Chondrocyte (in vitro differentiated cells): ENCODE data around the gene MDN1. TPM values are rescaled to one million over a fixed set of nuclear protein-coding genes. Genes with fewer than 3 reads are reported as not detected.

ENCODE experiments used
- DNase-seq: peaks from one replicate; pipeline ENCODE4 v3.0.0; 2021; ENCODE audit warnings: mixed read lengths, low spot score
- H3K27ac Mint-ChIP-seq: one replicate; pipeline ENCODE4 v1.8.0; 2021; ENCODE audit warnings: mild to moderate bottlenecking, moderate library complexity, mixed read lengths; ENCODE audit not compliant: unreplicated experiment
- H3K27me3 Mint-ChIP-seq: 2 replicates; pipeline ENCODE4 v1.8.0; 2021; ENCODE audit warnings: low read depth, mixed read lengths
- H3K36me3 Mint-ChIP-seq: 2 replicates; pipeline ENCODE4 v1.8.0; 2021; ENCODE audit warnings: low read depth, mixed read lengths
- H3K4me1 Mint-ChIP-seq: 2 replicates; pipeline ENCODE4 v1.8.0; 2021; ENCODE audit warnings: low read depth, mild to moderate bottlenecking, mixed read lengths
- H3K4me3 Mint-ChIP-seq: one replicate; pipeline ENCODE4 v1.8.0; 2021; ENCODE audit warnings: mild to moderate bottlenecking, moderate library complexity, mixed read lengths; ENCODE audit not compliant: unreplicated experiment
- H3K9me3 Mint-ChIP-seq: 2 replicates; pipeline ENCODE4 v1.8.0; 2021; ENCODE audit warnings: low read depth, mixed read lengths
- CTCF ChIP-seq: fragments of 200-600 bp; sonication (generic); IDR thresholded peaks from 2 replicates; pipeline ENCODE4 v1.5.0; 2021; ENCODE audit warnings: antibody characterized with exemption, mild to moderate bottlenecking, moderate library complexity
- long read RNA-seq: library from polyadenylated mRNA; stranded (forward); transcript quantifications from one replicate; pipeline ENCODE4 v2.0.0, GENCODE V29; 2021
- total RNA-seq: library from RNA; stranded (reverse); gene quantifications from 3 replicates; pipeline ENCODE4 v1.2.1, GENCODE V29; 2021

Gene MDN1, protein sequence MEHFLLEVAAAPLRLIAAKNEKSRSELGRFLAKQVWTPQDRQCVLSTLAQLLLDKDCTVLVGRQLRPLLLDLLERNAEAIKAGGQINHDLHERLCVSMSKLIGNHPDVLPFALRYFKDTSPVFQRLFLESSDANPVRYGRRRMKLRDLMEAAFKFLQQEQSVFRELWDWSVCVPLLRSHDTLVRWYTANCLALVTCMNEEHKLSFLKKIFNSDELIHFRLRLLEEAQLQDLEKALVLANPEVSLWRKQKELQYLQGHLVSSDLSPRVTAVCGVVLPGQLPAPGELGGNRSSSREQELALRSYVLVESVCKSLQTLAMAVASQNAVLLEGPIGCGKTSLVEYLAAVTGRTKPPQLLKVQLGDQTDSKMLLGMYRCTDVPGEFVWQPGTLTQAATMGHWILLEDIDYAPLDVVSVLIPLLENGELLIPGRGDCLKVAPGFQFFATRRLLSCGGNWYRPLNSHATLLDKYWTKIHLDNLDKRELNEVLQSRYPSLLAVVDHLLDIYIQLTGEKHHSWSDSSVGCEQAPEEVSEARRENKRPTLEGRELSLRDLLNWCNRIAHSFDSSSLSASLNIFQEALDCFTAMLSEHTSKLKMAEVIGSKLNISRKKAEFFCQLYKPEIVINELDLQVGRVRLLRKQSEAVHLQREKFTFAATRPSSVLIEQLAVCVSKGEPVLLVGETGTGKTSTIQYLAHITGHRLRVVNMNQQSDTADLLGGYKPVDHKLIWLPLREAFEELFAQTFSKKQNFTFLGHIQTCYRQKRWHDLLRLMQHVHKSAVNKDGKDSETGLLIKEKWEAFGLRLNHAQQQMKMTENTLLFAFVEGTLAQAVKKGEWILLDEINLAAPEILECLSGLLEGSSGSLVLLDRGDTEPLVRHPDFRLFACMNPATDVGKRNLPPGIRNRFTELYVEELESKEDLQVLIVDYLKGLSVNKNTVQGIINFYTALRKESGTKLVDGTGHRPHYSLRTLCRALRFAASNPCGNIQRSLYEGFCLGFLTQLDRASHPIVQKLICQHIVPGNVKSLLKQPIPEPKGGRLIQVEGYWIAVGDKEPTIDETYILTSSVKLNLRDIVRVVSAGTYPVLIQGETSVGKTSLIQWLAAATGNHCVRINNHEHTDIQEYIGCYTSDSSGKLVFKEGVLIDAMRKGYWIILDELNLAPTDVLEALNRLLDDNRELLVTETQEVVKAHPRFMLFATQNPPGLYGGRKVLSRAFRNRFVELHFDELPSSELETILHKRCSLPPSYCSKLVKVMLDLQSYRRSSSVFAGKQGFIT (N-terminal part only)
- 32.2 to 35.8 TPM (median 32.9 TPM) in 3 replicates for total RNA-seq
- long read RNA-seq, partial matches to known transcripts, result 10 of 53 reads
- long read RNA-seq, other reads (novel, unspliced or antisense), result 43 of 53 reads

GRCh38 chr6:89819336-89820130 lies at the start of gene MDN1:
MDN1 (minus strand) TSS chr6:89819794; CDS start chr6:89819607, 187 bp downstream.
- Mint-ChIP-seq H3K27ac (peak within 1 kb of the TSS; percentile 94), H3K36me3 (no peaks in the 10 kb centered on the region), H3K4me3 (peak within 1 kb of the TSS; percentile 92), H3K9me3 (no peaks in the 10 kb centered on the region), H3K27me3 (no peaks in the 10 kb centered on the region), H3K4me1 (peaks cover 26% of the 10 kb centered on the region)
- peak; percentile 94 for DNase-seq
- TF ChIP-seq CTCF, result no peak

GRCh38 chr6:89866024-89866678 lies 46.6 kb upstream of the MDN1 start:
- H3K4me1 Mint-ChIP-seq, result no peaks in the 10 kb centered on the region
- TF ChIP-seq CTCF, result no peak
- H3K27ac Mint-ChIP-seq, result no peak overlapping the region
- DNase-seq, result no peak
- peaks cover 4% of the 10 kb centered on the region for H3K9me3 Mint-ChIP-seq
- no peak overlapping the region for H3K4me3 Mint-ChIP-seq
- peaks cover 50% of the 10 kb centered on the region for H3K36me3 Mint-ChIP-seq
- no peaks in the 10 kb centered on the region for H3K27me3 Mint-ChIP-seq

GRCh38 chr6:89862698-89863097 lies 43.1 kb upstream of the MDN1 start:
- H3K4me3 Mint-ChIP-seq, result no peak overlapping the region
- no peaks in the 10 kb centered on the region for H3K27me3 Mint-ChIP-seq
- H3K9me3 Mint-ChIP-seq, result peaks cover 4% of the 10 kb centered on the region
- H3K4me1 Mint-ChIP-seq, result no peaks in the 10 kb centered on the region
- TF ChIP-seq CTCF, result no peak
- H3K36me3 Mint-ChIP-seq, result peaks cover 51% of the 10 kb centered on the region
- H3K27ac Mint-ChIP-seq, result no peak overlapping the region
- DNase-seq, result no peak

DNA sequence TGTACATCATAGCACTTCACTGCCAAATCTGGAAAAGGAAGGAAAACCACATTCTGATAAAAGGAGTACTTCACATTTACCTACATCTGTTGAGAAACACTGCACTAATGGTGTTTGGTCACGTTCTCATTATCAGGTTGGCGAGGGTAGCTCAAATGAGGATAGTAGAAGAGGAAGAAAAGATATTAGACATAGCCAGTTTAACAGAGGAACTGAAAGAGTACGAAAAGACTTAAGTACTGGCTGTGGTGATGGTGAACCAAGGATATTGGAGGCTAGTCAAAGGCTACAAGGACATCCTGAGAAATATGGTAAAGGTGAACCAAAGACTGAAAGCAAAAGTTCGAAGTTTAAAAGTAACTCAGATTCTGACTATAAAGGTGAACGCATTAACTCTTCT lies 42.7 kb upstream of the MDN1 start:
- Mint-ChIP-seq H3K27ac (no peak overlapping the region), H3K36me3 (peaks cover 47% of the 10 kb centered on the region), H3K4me1 (no peaks in the 10 kb centered on the region), H3K4me3 (no peak overlapping the region), H3K9me3 (peaks cover 4% of the 10 kb centered on the region), H3K27me3 (no peaks in the 10 kb centered on the region)
- no peak for TF ChIP-seq CTCF
- DNase-seq, result no peak
